NCI-H1930 (cell line): ENCODE results near the gene PGS1.

ENCODE experiments used
- DNase-seq, 2 experiments: peaks; one replicate each; lab custom pipeline; 2025; lab: John Stamatoyannopoulos, UW

PGS1 gene

GRCh38 chr17:78365561-78366108 lies 12.8 kb upstream of the PGS1 start:
- DNase-seq: no peak

DNA sequence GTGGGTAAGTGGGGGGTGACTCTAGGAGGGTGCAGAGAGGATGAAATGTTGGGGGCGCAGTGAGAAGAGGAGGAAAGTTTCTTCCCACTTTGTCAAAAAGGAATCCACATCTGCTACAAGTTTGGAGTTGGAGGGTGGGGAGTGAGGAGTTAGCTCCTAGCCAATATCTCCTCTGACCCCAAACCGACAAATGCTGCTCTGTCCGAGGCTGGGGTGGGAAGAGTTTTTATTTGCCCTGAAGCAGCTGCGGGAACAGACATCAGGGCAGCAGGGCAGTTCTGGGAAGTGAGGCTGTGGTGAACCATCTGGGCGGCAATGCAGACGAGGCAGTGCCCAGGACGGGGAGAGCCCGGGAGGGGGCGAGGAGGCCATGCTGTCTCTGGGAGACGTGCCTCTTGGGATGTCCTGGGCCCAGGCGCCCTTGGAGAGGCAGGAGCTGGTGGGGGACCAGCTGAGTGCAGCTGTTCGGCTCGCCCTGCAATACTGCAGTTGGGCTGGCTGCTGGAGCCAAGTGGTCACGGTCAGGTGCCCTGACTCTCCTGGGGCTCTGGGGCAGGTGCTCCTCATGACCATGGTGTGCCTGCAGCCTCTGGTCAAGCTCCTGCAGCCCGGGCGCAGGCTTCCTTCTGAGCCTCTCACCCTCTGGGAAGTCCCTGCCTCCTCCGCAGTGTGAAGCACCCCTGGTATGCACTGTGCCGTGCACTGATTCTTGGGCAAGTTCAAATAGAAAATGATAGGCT lies 12.2 kb upstream of the PGS1 start:
- no peak for DNase-seq

- DNase-seq: no peak
Measured at GRCh38 chr17:78367193-78367592, 11.3 kb upstream of the PGS1 start.

GRCh38 chr17:78368348-78368747 lies 10.1 kb upstream of the PGS1 start:
- DNase-seq: no peak

DNA sequence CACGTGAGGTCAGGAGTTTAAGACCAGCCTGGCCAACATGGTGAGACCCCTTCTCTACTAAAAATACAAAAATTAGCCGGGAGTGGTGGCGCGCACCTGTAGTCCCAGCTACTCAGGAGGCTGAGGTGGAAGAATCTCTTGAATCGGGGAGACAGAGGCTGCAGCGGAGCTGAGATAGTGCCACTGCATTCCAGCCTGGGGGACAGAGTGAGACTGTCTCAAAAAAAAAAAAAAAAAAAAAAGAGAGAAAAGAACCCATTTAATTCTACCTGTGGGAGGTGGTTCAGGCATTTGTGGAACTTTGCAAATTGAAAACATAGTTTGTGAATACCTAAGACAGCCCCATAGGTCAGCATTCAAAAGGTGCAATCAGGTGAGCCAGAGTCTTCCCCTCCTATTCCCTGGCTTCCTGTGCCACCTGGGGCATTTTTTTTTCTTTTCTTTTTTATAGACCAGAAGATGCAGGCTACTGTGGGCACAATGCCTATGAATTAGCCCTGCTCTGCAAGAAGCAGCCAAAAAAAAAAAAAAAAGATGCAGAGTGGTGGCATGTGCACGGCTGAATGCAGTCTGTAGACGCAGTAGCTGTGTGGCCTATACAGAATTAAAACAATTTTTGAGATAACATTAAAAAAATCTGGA lies 9.5 kb upstream of the PGS1 start:
- no peak for DNase-seq

- DNase-seq: no peak
Measured at GRCh38 chr17:78369791-78370381, 8.6 kb upstream of the PGS1 start.

GRCh38 chr17:78371056-78371455 lies 7.4 kb upstream of the PGS1 start:
- no peak for DNase-seq

DNA sequence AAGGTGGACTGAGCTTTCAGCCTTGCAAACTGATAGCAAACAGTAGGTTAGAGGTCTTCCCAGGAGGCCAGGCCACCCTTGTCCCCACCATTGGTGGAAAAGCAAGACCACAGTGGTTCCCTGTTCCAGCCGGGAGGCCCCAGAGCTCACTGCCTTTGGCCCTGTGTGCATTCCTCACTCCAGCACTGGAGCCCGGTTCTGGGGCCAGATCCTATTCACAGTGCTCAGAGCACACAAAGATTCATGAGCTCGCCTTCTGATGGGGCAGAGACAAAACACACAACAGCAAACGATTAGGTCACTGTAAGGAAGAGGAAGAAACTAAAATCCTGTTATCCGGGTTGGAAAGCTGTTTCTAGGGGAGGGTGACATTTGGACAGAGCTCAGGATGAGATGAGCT lies 5.6 kb upstream of the PGS1 start:
- DNase-seq: no peak

DNA sequence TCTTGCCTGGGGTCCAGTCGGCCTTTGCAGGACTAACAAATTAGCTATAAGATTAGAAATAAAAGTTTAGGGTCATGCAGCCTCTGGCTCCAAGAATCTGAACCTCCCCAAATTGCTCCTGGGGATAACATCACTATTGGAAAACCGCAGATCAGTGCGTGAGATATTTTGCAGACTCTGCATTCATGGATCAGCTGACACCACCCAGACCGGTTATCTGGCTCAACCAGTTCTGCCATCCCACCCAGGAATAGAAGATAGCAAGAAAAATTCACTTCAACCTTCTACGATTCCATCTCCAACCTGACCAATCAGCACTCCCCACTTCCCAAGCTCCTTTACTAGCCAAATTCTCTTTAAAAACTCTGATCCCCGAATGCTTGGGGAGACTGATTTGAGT lies 4.3 kb upstream of the PGS1 start:
- no peak for DNase-seq

DNA sequence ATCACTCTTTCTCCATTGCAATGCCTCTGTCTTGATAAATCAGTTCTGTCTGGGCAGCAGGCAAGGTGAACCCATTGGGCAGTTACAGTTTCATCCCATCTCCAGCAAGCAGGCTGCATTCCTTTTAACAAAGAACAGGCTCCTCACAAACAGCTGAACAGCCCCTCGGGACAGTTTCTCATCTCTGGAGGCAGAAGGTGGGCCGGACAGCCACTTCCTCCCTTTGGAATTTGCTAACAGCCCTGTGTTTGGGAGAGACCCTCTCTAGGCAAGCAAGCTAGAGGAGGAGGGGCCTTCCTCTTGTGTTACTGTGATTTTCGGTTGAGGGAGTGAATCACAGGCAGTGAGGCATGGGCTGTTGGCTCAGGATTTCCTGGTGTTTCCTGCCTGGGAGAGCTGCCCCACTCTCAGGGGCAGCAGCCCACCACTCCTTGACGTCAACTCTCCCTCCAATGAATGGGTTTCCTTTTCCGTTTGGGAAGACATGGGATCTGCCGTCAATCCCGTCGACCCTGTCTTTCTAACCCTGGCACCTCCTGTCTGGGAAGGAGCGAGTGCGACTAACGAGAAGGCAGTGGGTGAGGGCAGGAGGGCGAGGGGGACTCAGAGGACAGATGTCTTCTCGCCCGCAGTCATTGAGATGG lies 3.7 kb upstream of the PGS1 start:
- DNase-seq: no peak

DNA sequence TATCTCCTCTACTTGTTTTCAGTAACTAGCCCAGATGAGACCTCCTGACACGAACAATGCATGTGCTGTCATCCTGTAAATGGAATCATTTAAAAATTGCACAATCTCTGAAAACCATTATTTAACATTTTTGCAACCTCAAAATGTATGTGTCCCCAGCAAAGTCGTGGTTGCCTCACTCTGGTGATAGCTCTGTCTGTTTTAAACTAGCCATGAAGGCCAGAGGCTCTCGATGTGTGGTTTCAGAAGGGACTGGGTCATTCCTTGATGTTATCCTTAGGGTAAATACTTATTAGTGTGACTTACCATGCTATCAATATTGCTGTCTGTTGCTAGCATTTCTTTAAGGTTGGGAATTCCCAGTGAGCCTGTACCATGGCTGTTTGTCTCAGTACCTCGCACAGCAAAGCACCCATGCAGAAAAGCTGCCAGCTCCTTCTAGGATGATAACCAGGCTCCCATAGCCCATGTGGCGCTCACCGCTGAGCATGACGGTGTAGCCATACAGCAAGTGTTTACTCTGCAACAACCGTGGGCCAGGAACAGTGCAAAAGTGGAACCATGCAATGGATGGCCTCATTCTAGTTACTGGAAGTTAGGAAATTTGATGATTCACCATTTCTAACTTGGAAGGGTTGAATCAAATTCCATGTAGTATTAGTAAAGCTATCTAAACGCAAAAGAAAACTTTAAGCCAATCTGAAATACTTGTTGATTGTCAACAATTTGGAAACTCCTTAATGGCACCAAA lies 2.9 kb upstream of the PGS1 start:
- DNase-seq: no peak

DNA sequence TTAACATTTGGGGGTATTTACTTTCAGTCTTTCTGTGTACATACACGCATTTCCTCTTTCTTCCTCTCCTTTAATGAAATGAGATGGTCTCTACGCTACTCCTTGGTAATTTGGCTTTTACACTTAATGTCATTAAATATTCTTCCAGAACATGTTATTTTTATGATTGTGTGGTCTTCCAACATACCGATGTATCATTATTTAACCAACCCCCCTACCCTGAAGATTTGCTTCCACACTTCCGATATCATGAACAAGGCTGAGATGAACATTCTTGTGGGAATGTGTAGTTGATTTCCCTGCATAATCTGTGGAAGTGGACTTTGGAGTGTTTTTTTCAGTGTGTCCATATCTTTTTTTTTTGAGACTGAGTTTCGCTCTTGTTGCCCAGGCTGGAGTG lies 2.3 kb upstream of the PGS1 start:
- no peak for DNase-seq

DNA sequence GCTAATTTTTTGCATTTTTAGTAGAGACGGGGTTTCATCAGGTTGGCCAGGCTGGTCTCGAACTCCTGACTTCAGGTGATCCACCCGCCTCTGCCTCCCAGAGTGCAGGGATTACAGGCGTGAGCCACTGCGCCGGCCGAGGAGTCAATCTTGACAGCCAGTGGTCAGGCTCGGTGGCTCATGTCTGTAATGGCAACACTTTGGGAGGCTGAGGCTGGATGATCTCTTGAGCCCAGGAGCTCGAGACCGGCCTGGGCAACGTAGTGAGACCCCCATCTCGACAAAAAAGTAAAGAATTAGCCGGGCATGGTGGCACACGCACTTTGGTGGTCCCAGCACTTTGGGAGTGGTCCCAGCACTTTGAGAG lies 608 bp upstream of the PGS1 start:
- no peak for DNase-seq

- no peak for DNase-seq
Measured at GRCh38 chr17:78379131-78379491, 662 bp downstream of the PGS1 start.

GRCh38 chr17:78380370-78380769 lies 1.9 kb downstream of the PGS1 start:
- no peak for DNase-seq

GRCh38 chr17:78381601-78382232 lies 3.3 kb downstream of the PGS1 start:
- DNase-seq: no peak

GRCh38 chr17:78383725-78384471 lies 5.4 kb downstream of the PGS1 start:
- no peak for DNase-seq

GRCh38 chr17:78384479-78385175 lies 6.2 kb downstream of the PGS1 start:
- no peak for DNase-seq

GRCh38 chr17:78387977-78388941 lies 9.8 kb downstream of the PGS1 start:
- no peak for DNase-seq
